Uterus (tissue), 4 donors: ENCODE measurements around the gene PAM16. TPM values are rescaled to one million over a fixed set of nuclear protein-coding genes. Genes with fewer than 3 reads are reported as not detected.
A peak's percentile ranks its signal among the peaks of the same experiment; 100 is the strongest.
"Not testable (repeated sequence)": the region's sequence is repeated elsewhere in the genome, so short reads cannot be mapped to it uniquely, and the experiment has no call there.

Experiments used
- DNase-seq, 2 donors: peaks; one replicate each; pipeline ENCODE4 v3.0.0-alpha.2; 2019 to 2020
- H3K27ac ChIP-seq, 2 donors: fragments of 200-600 bp; sonication (generic); 1 replicate in 1 of 2; 2 replicates in 1 of 2; pipeline ENCODE4 v1.5.1; 2016 to 2018
- H3K27me3 ChIP-seq, 2 donors: fragments of 200-600 bp; sonication (generic); one replicate each; pipeline ENCODE4 v1.5.1; 2018 to 2019; ENCODE audit warnings: control low read depth in 1 of 2
- H3K36me3 ChIP-seq, 2 donors: fragments of 200-600 bp; sonication (generic); one replicate each; pipeline ENCODE4 v1.5.1; 2019; ENCODE audit warnings: control low read depth in 1 of 2
- H3K4me1 ChIP-seq, 2 donors: fragments of 200-600 bp; sonication (generic); one replicate each; pipeline ENCODE4 v1.5.1; 2018 to 2019; ENCODE audit warnings: control low read depth in 1 of 2
- H3K4me3 ChIP-seq, 2 donors: fragments of 200-600 bp; sonication (generic); 1 replicate in 1 of 2; 2 replicates in 1 of 2; pipeline ENCODE4 v1.5.1; 2018 to 2019; ENCODE audit warnings: mild to moderate bottlenecking in 1 of 2
- H3K9me3 ChIP-seq, 2 donors: fragments of 200-600 bp; sonication (generic); one replicate each; pipeline ENCODE4 v1.5.1; 2019; ENCODE audit warnings: control low read depth in 1 of 2
- CTCF ChIP-seq, 4 experiments: fragments of 200-600 bp in 2 of 4; fragments of 450-650 bp in 2 of 4; sonication (generic) in 2 of 4; IDR thresholded peaks; one replicate each; pipeline ENCODE4 v1.5.1; 2016 to 2019; ENCODE audit warnings: antibody characterized with exemption in 4 of 4, mild to moderate bottlenecking in 2 of 4, moderate library complexity in 1 of 4
- POLR2A ChIP-seq, 2 donors: fragments of 450-650 bp; IDR thresholded peaks; one replicate each; pipeline ENCODE4 v1.6.1; 2016; ENCODE audit warnings: antibody characterized with exemption in 2 of 2, mild to moderate bottlenecking in 1 of 2, moderate library complexity in 1 of 2
- intact Hi-C: fragments of 100-400 bp; cut with DNase I; formaldehyde crosslinking; loops from one replicate; pipeline ENCODE4 v1.15.1; 2023; ENCODE audit warnings: low total_unique reads
- total RNA-seq, 4 donors: library from RNA; depleted of rRNA in 3 of 4; stranded (reverse); fragments of >200 nt in 3 of 4; gene quantifications; one replicate each; pipeline versions ENCODE4 v1.1.0 to v1.2.4, GENCODE V29; 2014 to 2023
- donor health status: DM: yes; HTN: yes; CAD: no.

Gene PAM16
- total RNA-seq, 4 donors from 2014 or later: 8.9 to 438 (median 35.3) TPM

- no peaks in the 10 kb centered on the region for H3K9me3 ChIP-seq
- DNase-seq: no peak
- peaks cover 0 to 4% of the 10 kb centered on the region in 2 donors for H3K4me1 ChIP-seq
- H3K27ac ChIP-seq: no peak overlapping the region
- TF ChIP-seq CTCF (IDR thresholded peaks at IDR 0.05) (no peak), POLR2A (IDR thresholded peaks at IDR 0.05) (no peak)
- no peak overlapping the region for H3K4me3 ChIP-seq
- intact Hi-C loops: no loop called here
- no peaks in the 10 kb centered on the region for H3K27me3 ChIP-seq
- H3K36me3 ChIP-seq: no peaks in the 10 kb centered on the region
These were observed 5.9 kb downstream of the PAM16 start for GRCh38 chr16:4344983-4345835.

- DNase-seq, H3K27ac ChIP-seq, H3K27me3 ChIP-seq, H3K36me3 ChIP-seq, H3K4me3 ChIP-seq, H3K9me3 ChIP-seq, intact Hi-C loops: not testable (repeated sequence)
- H3K4me1 ChIP-seq: peaks cover 0 to 12% of the 10 kb centered on the region in 2 donors
These were observed 6.7 kb downstream of the PAM16 start for GRCh38 chr16:4344300-4344982.

GRCh38 chr16:4342866-4343744 is 8.0 kb downstream of the PAM16 start:
- intact Hi-C loops: no loop called here
- H3K27me3 ChIP-seq: no peaks in the 10 kb centered on the region
- TF ChIP-seq POLR2A (IDR thresholded peaks at IDR 0.05): no peak
- TF ChIP-seq CTCF (IDR thresholded peaks at IDR 0.05): no peak
- H3K9me3 ChIP-seq: no peaks in the 10 kb centered on the region
- no peak for DNase-seq
- no peak overlapping the region for H3K27ac ChIP-seq
- no peak overlapping the region for H3K4me3 ChIP-seq
- peaks cover 0 to 13% of the 10 kb centered on the region in 2 donors for H3K4me1 ChIP-seq
- H3K36me3 ChIP-seq: no peaks in the 10 kb centered on the region

GRCh38 chr16:4341250-4341649 is 9.9 kb downstream of the PAM16 start:
- H3K4me3 ChIP-seq: no peak overlapping the region
- H3K27me3 ChIP-seq: no peaks in the 10 kb centered on the region
- intact Hi-C loops: no loop called here
- H3K36me3 ChIP-seq: no peaks in the 10 kb centered on the region
- TF ChIP-seq CTCF (IDR thresholded peaks at IDR 0.05): no peak
- TF ChIP-seq POLR2A (IDR thresholded peaks at IDR 0.05): no peak
- H3K4me1 ChIP-seq: peaks cover 0 to 13% of the 10 kb centered on the region in 2 donors
- H3K27ac ChIP-seq: no peak overlapping the region
- no peaks in the 10 kb centered on the region for H3K9me3 ChIP-seq
- DNase-seq: no peak

- H3K4me1 ChIP-seq: peaks cover 0 to 13% of the 10 kb centered on the region in 2 donors
- TF ChIP-seq POLR2A (IDR thresholded peaks at IDR 0.05) (no peak), CTCF (IDR thresholded peaks at IDR 0.05) (no peak)
- H3K4me3 ChIP-seq: no peak overlapping the region
- no peaks in the 10 kb centered on the region for H3K36me3 ChIP-seq
- H3K27me3 ChIP-seq: no peaks in the 10 kb centered on the region
- intact Hi-C loops: no loop called here
- no peaks in the 10 kb centered on the region for H3K9me3 ChIP-seq
- DNase-seq: no peak
- H3K27ac ChIP-seq: peak overlapping the region in 1 of 2 donors; percentile 56
These were observed 10.7 kb downstream of the PAM16 start for GRCh38 chr16:4340443-4340842.
